ENCODE measurements around the gene OSBP2.

Gene OSBP2

DNA sequence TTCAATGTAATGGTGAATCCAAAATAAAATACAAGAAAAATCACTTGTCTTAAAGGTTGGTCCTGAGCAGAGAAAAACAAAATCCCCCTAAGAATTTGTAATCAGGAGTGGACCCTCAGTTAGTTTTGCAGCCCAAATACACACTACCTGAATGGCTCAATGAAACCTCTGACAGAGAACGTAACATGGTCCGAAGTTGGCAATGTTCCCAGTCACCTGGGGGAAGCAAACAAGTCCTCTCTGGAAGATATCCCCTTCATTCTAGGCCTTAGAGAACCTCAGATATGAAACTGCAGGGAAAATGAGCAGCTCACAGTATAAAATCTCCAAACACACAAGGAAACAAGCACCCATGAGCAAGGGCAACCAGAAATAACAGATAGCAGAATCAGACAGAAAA lies 215.7 kb downstream of the OSBP2 start:
- DNase-seq, result no peak

DNA sequence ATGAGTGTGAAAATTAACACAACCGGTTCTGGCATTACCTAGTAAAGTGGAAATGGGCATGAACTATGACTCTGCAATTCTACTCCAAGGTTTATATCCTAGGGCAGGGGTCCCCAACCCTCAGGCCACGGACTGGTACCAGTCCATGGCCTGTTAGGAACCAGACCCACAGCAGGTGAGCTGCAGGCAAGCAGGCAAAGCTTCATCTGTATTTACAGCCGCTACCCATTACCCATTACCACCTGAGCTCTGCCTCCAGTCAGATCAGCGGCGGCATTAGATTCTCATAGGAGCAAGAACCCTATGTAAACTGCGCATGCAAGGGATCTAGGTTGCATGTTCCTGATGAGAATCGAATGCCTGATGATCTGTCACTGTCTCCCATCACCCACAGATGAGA lies 224.1 kb downstream of the OSBP2 start:
- no peak for DNase-seq

- DNase-seq, result no peak
Measured at GRCh38 chr22:30919973-30920372, 225.3 kb downstream of the OSBP2 start.

DNA sequence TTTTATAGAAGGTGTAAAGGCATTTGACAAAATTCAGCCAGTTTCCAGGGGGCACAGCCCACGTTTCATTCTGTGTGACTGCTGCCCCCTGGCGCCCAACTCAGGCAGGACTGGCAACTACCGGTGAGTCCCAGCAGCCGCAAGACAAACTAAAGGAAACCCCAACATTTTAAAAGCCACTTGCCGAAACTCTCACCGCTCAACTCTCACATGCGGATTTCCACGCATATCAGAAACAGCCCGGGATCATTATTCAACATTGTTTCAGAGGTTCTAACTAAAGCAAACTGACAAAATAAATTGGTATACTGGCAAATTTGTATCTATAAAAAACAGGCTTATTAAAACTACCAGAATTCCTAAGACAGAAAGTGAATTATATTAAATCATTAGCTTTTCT lies 225.7 kb downstream of the OSBP2 start:
- DNase-seq, result peak; percentile 32 to 50

DNA sequence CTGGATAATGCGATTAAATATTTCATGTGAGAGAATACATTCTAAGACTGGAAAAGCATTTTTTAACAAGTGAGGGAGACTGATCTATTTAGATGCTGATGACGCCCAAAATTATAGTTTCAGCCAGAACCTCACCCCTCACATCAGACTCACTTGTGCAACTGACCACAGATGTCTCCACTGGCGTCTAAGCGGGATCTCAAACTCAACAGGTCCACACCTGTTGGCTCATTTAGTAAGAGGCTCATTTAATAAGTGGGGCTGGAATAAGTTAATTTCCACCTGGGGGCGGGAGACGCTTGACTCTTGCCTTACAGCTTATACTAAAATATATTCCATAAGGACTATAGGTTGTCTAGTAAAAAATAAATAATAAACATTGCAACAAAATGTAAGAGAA lies 226.4 kb downstream of the OSBP2 start:
- DNase-seq, result no peak

- DNase-seq, result peak in 1 of 2 donors; percentile 24
Measured at GRCh38 chr22:30922151-30922611, 227.5 kb downstream of the OSBP2 start.

GRCh38 chr22:30923168-30923900 lies 228.7 kb downstream of the OSBP2 start:
- DNase-seq, result no peak

GRCh38 chr22:30925667-30926066 lies 231.0 kb downstream of the OSBP2 start:
- no peak for DNase-seq

DNA sequence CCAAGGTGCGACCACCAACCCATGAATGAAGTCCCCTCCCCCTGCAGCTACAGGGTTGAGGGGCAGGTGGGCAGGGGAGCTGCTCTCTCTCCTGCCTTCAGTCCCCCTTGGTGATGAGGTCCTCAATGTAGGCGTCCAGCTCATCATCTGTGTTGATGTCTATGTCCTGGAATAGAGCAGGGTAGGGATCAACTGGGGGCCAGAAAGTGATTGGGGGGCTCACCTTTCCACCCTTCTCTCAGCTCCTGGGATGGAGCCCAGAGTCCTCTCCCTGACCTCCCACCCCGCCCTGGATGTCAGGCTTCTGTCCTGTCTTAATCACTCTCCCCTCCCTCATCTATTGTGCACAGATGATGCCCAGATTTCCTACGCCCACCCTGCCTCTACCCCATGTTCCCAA lies 232.0 kb downstream of the OSBP2 start:
- no peak for DNase-seq

- no peak for DNase-seq
Measured at GRCh38 chr22:30927806-30928205, 233.1 kb downstream of the OSBP2 start.

DNA sequence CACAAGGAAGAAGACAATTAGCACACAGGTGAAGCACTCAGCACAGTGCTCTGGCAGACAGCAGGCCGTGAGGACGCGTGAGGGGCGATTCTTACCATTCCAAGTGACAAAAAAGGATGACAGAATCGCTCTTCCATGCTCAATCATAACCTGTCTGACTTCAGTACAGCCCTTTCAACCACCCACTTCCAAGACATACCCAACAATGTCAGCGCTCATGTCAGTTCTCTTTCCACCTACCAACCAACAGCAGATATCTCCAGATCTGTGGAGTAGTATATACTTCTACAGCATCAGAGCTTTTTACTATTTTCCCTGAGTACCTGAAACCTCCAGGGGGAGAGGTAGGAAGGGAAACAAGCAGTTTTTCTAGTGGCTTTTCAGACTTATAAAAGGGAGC lies 233.7 kb downstream of the OSBP2 start:
- no peak for DNase-seq

DNA sequence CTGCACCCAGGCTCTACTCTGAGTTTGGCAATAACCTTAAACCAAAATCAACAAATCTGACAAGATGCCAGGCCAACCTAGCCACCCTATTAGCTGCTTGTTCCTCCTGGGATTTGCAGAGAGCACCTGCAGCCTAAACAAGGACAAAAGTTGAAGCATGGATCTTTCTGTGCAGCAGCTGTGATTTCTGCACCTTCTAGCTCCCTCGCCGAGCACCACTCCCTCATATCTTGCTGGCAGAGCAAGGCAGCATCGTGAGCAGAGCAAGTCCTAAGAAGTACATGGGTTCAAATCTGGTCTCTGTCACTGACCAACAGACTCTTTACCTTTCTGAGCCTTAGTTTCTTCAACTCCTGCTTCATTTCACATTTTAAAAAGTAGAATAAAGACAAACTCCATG lies 235.6 kb downstream of the OSBP2 start:
- no peak for DNase-seq

DNA sequence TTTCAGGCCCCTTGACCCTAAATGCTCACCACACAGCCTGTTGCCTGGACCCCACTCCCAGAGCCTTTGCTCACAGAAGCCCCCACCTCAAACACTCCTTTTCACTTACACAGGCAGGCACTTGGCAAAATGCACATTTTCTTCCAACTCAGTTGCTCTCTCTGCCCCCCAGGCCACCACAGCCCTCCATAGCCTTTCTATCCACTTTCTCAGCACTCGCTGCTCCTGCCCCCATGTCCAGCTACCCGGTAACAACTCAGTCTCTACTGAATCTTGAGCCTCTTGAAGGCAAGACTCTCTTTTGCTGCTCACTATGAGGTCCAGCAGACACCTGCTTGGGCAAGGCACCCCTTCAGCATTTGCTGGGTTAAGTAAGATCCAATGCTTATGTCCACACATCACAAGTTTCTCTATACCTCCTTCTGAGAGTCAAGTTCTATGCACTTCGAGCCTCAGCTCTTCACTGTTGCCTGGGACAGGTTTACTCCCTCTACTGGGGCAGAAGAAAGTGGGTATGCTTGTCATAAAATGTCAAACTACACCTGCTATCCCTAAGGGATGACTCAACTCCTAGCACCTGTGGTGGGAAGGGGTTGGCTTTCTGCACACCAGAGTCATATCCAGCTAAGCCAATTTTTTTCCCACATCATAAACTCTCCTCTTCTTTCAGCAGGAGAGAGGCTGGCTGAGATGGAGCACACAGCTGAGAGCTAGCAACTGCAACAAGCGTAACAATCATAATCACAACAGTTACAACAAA lies 237.0 kb downstream of the OSBP2 start:
- DNase-seq, result no peak

- DNase-seq, result no peak
Measured at GRCh38 chr22:30932661-30933060, 238.0 kb downstream of the OSBP2 start.

DNA sequence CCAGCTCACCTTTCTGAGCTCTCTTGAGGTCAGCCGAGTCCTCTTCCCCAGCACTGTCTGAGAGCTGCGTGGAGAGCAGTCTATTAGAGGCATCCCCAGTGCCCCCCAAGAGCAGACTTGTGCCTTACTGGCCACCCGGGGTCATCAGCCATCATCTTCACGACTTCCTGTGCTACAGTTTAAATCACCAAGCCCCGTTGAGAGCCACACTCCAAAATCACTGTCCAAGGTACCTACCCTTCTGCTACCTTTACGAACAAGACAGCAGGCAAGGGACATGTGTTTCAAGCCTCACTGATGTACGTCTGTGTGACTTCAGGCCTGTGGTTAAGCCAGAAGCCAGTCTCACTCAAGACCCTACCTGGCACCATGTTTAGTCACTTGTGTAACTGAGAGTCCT lies 238.8 kb downstream of the OSBP2 start:
- no peak for DNase-seq

GRCh38 chr22:30934053-30934452 lies 239.4 kb downstream of the OSBP2 start:
- no peak for DNase-seq

- no peak for DNase-seq
Measured at GRCh38 chr22:30940685-30941362, 246.2 kb downstream of the OSBP2 start.

GRCh38 chr22:30941363-30941740 lies 246.7 kb downstream of the OSBP2 start:
- no peak for DNase-seq

- no peak for DNase-seq
Measured at GRCh38 chr22:30943368-30943767, 248.7 kb downstream of the OSBP2 start.

DNA sequence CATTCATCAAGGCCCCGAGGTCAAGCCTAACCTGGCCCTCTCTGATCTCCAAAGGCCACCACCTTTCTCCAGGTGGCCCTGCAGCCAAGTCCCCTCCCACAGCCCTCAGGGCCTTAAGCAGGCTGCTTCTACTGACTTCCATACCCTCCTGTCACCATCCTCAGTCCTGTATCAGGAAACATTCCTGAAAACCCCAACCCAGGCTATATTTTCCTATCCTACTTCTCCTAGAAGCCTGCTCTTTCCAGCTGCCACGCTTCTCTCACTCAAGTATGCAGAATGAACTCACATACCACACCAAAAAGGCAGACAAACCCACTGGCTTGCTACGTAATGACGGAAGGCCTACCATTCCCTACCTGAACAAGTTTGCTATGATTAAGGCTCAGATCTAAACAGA lies 250.3 kb downstream of the OSBP2 start:
- DNase-seq, result no peak

GRCh38 chr22:30945653-30946052 lies 251.0 kb downstream of the OSBP2 start:
- no peak for DNase-seq

DNA sequence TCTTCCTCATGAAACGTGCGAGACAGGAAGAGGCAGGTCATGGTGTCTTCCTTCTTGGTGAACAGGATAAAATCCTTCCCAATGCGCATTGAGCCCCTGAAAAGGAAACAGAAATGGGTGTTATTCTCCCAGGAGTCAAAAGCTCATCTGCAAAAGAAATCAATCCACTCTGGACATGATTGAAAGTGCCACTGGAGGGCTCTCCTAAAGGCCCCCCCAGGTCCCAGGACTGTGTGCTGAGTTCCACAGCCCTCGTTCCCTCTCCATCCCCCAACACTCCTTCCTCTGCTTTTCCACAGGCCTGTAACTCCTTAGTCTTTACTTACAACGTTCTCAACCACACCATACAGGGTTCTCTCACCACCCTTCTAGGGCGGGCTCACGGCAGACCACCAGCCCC lies 251.7 kb downstream of the OSBP2 start:
- no peak for DNase-seq

GRCh38 chr22:30947173-30947815 lies 252.6 kb downstream of the OSBP2 start:
- peak; percentile 60 to 70 for DNase-seq

All from hippocampal formation (tissue), 2 donors.